PC-3 (cell line): Measurements from ENCODE around the gene ENOX2.

Experiments
- EZH2 ChIP-seq: fragments of 300-600 bp; sonication (generic); IDR thresholded peaks from one replicate; pipeline ENCODE4 v1.6.1; 2017; ENCODE audit warnings: antibody characterized with exemption, mild to moderate bottlenecking, low read length; ENCODE audit not compliant: unreplicated experiment
- TF ChIP-seq, protein P1 (sequence below): fragments of 300-600 bp; sonication (generic); conservative IDR thresholded peaks from 2 replicates; pipeline ENCODE4 v1.5.1; 2017; ENCODE audit warnings: antibody characterized with exemption, low read depth, mild to moderate bottlenecking, low read length

DNA sequence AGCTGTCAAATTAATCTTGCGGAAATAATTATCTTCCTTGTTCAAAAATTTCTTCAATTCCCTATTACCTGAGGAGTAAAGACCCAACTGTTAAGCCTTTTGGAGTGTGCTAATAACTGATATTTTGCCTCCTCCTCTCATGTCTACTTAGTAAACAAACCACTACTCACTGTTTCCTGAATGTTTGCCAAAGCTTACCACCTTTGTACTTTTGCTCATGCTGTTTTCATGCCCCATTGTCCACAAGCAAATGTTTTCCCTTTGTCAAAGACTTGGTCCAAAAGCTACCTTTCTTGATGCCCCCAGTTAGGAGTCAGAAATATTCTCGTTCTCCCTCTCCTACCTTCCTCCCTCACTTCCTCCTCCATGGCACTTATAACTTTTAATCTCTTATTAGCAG, 226.1 kb downstream of the ENOX2 start:
- TF ChIP-seq, protein P1, sequence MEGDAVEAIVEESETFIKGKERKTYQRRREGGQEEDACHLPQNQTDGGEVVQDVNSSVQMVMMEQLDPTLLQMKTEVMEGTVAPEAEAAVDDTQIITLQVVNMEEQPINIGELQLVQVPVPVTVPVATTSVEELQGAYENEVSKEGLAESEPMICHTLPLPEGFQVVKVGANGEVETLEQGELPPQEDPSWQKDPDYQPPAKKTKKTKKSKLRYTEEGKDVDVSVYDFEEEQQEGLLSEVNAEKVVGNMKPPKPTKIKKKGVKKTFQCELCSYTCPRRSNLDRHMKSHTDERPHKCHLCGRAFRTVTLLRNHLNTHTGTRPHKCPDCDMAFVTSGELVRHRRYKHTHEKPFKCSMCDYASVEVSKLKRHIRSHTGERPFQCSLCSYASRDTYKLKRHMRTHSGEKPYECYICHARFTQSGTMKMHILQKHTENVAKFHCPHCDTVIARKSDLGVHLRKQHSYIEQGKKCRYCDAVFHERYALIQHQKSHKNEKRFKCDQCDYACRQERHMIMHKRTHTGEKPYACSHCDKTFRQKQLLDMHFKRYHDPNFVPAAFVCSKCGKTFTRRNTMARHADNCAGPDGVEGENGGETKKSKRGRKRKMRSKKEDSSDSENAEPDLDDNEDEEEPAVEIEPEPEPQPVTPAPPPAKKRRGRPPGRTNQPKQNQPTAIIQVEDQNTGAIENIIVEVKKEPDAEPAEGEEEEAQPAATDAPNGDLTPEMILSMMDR: no peak
- no peak for TF ChIP-seq EZH2
